ENCODE results near the gene OR9Q2.

Gene OR9Q2

DNA sequence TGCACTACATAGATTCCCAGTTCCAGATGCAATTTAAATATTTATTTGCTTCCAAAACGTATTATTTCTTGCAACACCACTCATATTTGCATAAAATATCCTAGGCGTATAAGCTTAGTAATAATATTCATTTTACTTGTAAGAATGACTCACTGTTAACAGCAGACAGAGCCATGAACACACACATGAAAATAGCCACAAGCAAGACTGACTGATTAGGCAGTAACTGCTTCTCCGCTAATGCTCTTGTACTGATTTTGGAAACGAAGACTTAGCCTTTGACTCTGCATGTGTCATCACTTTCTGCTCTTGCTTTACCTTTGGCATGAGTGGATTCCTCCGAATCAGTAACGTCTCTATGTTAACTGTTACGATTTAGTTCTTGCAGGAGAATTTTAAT, 33.9 kb downstream of the OR9Q2 start:
- Histone ChIP-seq H3K4me3 (ENCODE audit: low read depth in 1 of 2, low read length in 2 of 2) (no peak overlapping the region), H3K9me3 (ENCODE audit: insufficient read depth, low read length, severe bottlenecking) (no peaks in the 10 kb centered on the region), H3K36me3 (ENCODE audit: insufficient read depth, low read length) (no peaks in the 10 kb centered on the region), H3K9ac (ENCODE audit: low read depth, low read length) (no peak overlapping the region), H3K4me2 (ENCODE audit: insufficient read depth, low read length) (no peak overlapping the region), H2AFZ (ENCODE audit: low read depth, low read length) (no peak overlapping the region), H3K27ac (ENCODE audit: low read length) (no peak overlapping the region), H3K27me3 (ENCODE audit: insufficient read depth, low read length, poor library complexity) (no peaks in the 10 kb centered on the region), H4K20me1 (ENCODE audit: insufficient read depth, low read length) (no peaks in the 10 kb centered on the region), H3K79me2 (ENCODE audit: insufficient read depth, low read length) (no peaks in the 10 kb centered on the region), H3K4me1 (ENCODE audit: insufficient read depth, low read length) (no peaks in the 10 kb centered on the region)
- no peak for TF ChIP-seq EZH2 (IDR thresholded peaks at IDR 0.05; ENCODE audit: borderline replicate concordance, low read depth, low read length, severe bottlenecking)
- TF ChIP-seq, protein P1, sequence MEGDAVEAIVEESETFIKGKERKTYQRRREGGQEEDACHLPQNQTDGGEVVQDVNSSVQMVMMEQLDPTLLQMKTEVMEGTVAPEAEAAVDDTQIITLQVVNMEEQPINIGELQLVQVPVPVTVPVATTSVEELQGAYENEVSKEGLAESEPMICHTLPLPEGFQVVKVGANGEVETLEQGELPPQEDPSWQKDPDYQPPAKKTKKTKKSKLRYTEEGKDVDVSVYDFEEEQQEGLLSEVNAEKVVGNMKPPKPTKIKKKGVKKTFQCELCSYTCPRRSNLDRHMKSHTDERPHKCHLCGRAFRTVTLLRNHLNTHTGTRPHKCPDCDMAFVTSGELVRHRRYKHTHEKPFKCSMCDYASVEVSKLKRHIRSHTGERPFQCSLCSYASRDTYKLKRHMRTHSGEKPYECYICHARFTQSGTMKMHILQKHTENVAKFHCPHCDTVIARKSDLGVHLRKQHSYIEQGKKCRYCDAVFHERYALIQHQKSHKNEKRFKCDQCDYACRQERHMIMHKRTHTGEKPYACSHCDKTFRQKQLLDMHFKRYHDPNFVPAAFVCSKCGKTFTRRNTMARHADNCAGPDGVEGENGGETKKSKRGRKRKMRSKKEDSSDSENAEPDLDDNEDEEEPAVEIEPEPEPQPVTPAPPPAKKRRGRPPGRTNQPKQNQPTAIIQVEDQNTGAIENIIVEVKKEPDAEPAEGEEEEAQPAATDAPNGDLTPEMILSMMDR (IDR thresholded peaks at IDR 0.05; ENCODE audit: borderline replicate concordance, extremely low read depth, low read length, poor library complexity, severe bottlenecking) = no peak
- no peak for ATAC-seq (ENCODE audit: insufficient read depth, low read depth)
- no peak for DNase-seq

DNA sequence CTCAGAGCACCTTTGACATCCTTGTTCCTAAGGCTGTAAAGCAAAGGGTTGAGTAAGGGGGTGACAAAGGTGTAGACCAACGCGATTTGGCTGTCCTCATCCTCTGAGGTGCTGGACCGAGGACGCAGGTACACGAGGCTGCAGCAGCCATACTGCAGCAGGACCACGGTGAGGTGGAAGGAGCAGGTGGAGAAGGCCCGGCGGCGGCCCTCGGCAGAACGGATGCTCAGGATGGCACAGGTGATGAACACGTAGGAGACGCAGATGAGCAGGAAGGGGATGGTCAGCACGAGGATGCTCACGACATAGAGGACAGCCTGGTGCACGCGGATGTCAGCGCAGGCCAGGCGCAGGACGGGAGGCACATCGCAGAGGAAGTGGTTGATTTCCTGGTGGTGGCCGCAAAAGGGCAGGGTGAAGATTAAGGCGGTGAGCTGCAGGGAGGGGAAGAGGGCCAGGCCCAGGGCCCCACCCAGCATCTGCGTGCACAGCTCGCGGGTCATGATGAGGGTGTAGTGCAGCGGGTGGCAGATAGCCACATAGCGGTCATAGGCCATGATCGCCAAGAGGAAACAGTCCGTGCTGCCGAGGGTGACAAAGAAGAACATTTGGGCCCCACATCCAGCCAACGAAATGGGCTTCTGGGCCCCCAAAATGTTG, 39.2 kb downstream of the OR9Q2 start:
- Histone ChIP-seq H4K20me1 (ENCODE audit: insufficient read depth, low read length) (no peaks in the 10 kb centered on the region), H3K9me3 (ENCODE audit: insufficient read depth, low read length, severe bottlenecking) (no peaks in the 10 kb centered on the region), H3K79me2 (ENCODE audit: insufficient read depth, low read length) (no peaks in the 10 kb centered on the region), H3K4me1 (ENCODE audit: insufficient read depth, low read length) (no peaks in the 10 kb centered on the region), H3K36me3 (ENCODE audit: insufficient read depth, low read length) (no peaks in the 10 kb centered on the region), H3K27ac (ENCODE audit: low read length) (no peak overlapping the region), H3K9ac (ENCODE audit: low read depth, low read length) (no peak overlapping the region), H3K4me2 (ENCODE audit: insufficient read depth, low read length) (no peak overlapping the region), H3K27me3 (ENCODE audit: insufficient read depth, low read length, poor library complexity) (no peaks in the 10 kb centered on the region), H2AFZ (ENCODE audit: low read depth, low read length) (no peak overlapping the region), H3K4me3 (ENCODE audit: low read depth in 1 of 2, low read length in 2 of 2) (no peak overlapping the region)
- ATAC-seq (ENCODE audit: insufficient read depth, low read depth) (no peak), DNase-seq (no peak)
- no peak for TF ChIP-seq EZH2 (IDR thresholded peaks at IDR 0.05; ENCODE audit: borderline replicate concordance, low read depth, low read length, severe bottlenecking)
- TF ChIP-seq, protein P1 (IDR thresholded peaks at IDR 0.05; ENCODE audit: borderline replicate concordance, extremely low read depth, low read length, poor library complexity, severe bottlenecking) = no peak

Measured in DND-41 (cell line).